GM23338 (cell line): ENCODE results near the gene STIM1. TPM values are rescaled to one million over a fixed set of nuclear protein-coding genes. Genes with fewer than 3 reads are reported as not detected.

Experiments used
- ATAC-seq: fragments of 200-7000 bp; cut with Tn5 transposase; 3 replicates; pipeline ENCODE4 v1.9.1; 2020
- DNase-seq: peaks from one replicate; pipeline ENCODE4 v3.0.0-alpha.2; 2015; ENCODE audit warnings: low spot score
- H2AFZ ChIP-seq: fragments of 200-600 bp; sonication (generic); 2 replicates; pipeline ENCODE4 v1.8.0; 2016; ENCODE audit warnings: antibody characterized with exemption, mild to moderate bottlenecking, moderate library complexity
- H3F3A ChIP-seq: fragments of 200-600 bp; sonication (generic); replicated peaks from 2 replicates; pipeline ENCODE4 v1.8.0; 2017; ENCODE audit warnings: antibody characterized with exemption, mixed run types, low read depth
- H3K27ac ChIP-seq: fragments of 200-600 bp; sonication (generic); 2 replicates; pipeline ENCODE4 v1.6.1; 2016; ENCODE audit warnings: low read depth
- H3K27me3 ChIP-seq: fragments of 200-600 bp; sonication (generic); 2 replicates; pipeline ENCODE4 v1.8.0; 2016; ENCODE audit warnings: mild to moderate bottlenecking, mixed run types, moderate library complexity; ENCODE audit not compliant: insufficient read depth
- H3K36me3 ChIP-seq: fragments of 200-600 bp; sonication (generic); 2 replicates; pipeline ENCODE4 v1.8.0; 2016; ENCODE audit warnings: mild to moderate bottlenecking; ENCODE audit not compliant: insufficient read depth
- H3K4me1 ChIP-seq: fragments of 200-600 bp; sonication (generic); 2 replicates; pipeline ENCODE4 v1.8.0; 2016; ENCODE audit warnings: mild to moderate bottlenecking, moderate library complexity; ENCODE audit not compliant: insufficient read depth
- H3K4me2 ChIP-seq: fragments of 200-600 bp; sonication (generic); 2 replicates; pipeline ENCODE4 v1.7.1; 2017; ENCODE audit warnings: mixed run types
- H3K4me3 ChIP-seq: fragments of 200-600 bp; sonication (generic); 2 replicates; pipeline ENCODE4 v1.6.1; 2016; ENCODE audit warnings: mixed run types
- H3K79me2 ChIP-seq: fragments of 200-600 bp; sonication (generic); replicated peaks from 2 replicates; pipeline ENCODE4 v1.8.0; 2017; ENCODE audit warnings: mild to moderate bottlenecking; ENCODE audit not compliant: insufficient read depth
- H3K9me2 ChIP-seq: fragments of 200-600 bp; sonication (generic); 2 replicates; pipeline ENCODE4 v1.8.0; 2017; ENCODE audit not compliant: insufficient read depth
- H4K20me1 ChIP-seq: fragments of 200-600 bp; sonication (generic); replicated peaks from 2 replicates; pipeline ENCODE4 v1.8.0; 2017; ENCODE audit warnings: mild to moderate bottlenecking; ENCODE audit not compliant: insufficient read depth
- H3K27ac Mint-ChIP-seq: 2 replicates; pipeline ENCODE4 v1.8.0; 2020; ENCODE audit warnings: inconsistent platforms, mild to moderate bottlenecking, moderate library complexity, mixed read lengths
- H3K27me3 Mint-ChIP-seq: 3 replicates; pipeline ENCODE4 v1.8.0; 2022; ENCODE audit warnings: low read depth, mild to moderate bottlenecking, moderate library complexity, mixed read lengths, inconsistent platforms; ENCODE audit not compliant: insufficient read depth, poor library complexity
- H3K36me3 Mint-ChIP-seq: 3 replicates; pipeline ENCODE4 v1.8.0; 2021; ENCODE audit warnings: low read depth, mild to moderate bottlenecking, inconsistent platforms, moderate library complexity, mixed read lengths
- H3K4me1 Mint-ChIP-seq: 3 replicates; pipeline ENCODE4 v1.8.0; 2020; ENCODE audit warnings: mild to moderate bottlenecking, inconsistent platforms, mixed read lengths
- H3K4me3 Mint-ChIP-seq: 3 replicates; pipeline ENCODE4 v1.8.0; 2021; ENCODE audit warnings: moderate library complexity, mild to moderate bottlenecking, inconsistent platforms, mixed read lengths
- H3K9me3 Mint-ChIP-seq: 3 replicates; pipeline ENCODE4 v1.8.0; 2020; ENCODE audit warnings: moderate library complexity, mild to moderate bottlenecking, inconsistent platforms, mixed read lengths
- CREB1 ChIP-seq: fragments of 250-450 bp; sonication (Bioruptor Pico); IDR thresholded peaks from 2 replicates; pipeline ENCODE4 v1.5.0; 2020; ENCODE audit warnings: low read depth, mild to moderate bottlenecking, moderate library complexity
- EZH2 ChIP-seq: fragments of 200-600 bp; sonication (generic); IDR thresholded peaks from one replicate; pipeline ENCODE4 v1.8.0; 2017; ENCODE audit warnings: antibody characterized with exemption, mild to moderate bottlenecking, low read depth; ENCODE audit not compliant: unreplicated experiment
- EZH2phosphoT487 ChIP-seq: fragments of 200-600 bp; sonication (generic); IDR thresholded peaks from one replicate; pipeline ENCODE4 v1.8.1; 2018; ENCODE audit warnings: antibody characterized with exemption; ENCODE audit not compliant: unreplicated experiment
- JUNB ChIP-seq: IDR thresholded peaks from one replicate; pipeline ENCODE4 v1.6.1; 2016; ENCODE audit warnings: antibody characterized with exemption; ENCODE audit not compliant: unreplicated experiment
- NANOG ChIP-seq: IDR thresholded peaks from 2 replicates; pipeline ENCODE4 v1.6.1; 2016; ENCODE audit warnings: antibody characterized with exemption, borderline replicate concordance
- POLR2AphosphoS5 ChIP-seq: IDR thresholded peaks from 2 replicates; pipeline ENCODE4 v1.6.1; 2016; ENCODE audit warnings: antibody characterized with exemption, low read depth
- STAT1 ChIP-seq: IDR thresholded peaks from one replicate; pipeline ENCODE4 v1.6.1; 2016; ENCODE audit warnings: antibody characterized with exemption; ENCODE audit not compliant: unreplicated experiment
- ZNF114 ChIP-seq: fragments of 250-450 bp; sonication (Bioruptor Pico); IDR thresholded peaks from 2 replicates; pipeline ENCODE4 v1.5.0; 2020; ENCODE audit warnings: mild to moderate bottlenecking, moderate library complexity
- ZNF331 ChIP-seq: fragments of 250-450 bp; sonication (Bioruptor Pico); IDR thresholded peaks from 2 replicates; pipeline ENCODE4 v1.5.0; 2020; ENCODE audit warnings: low read depth, mild to moderate bottlenecking, moderate library complexity
- polyA plus RNA-seq: library from polyadenylated mRNA; unstranded; fragments of >200 nt; fragmentation: Nextera tagmentation; extraction: Ambion mirVana; gene quantifications from 2 replicates; pipeline ENCODE4 v1.2.1, GENCODE V29; 2016
- total RNA-seq: library from RNA; depleted of rRNA; stranded (reverse); fragments of >200 nt; shearing (Covaris generic); gene quantifications from 2 replicates; pipeline ENCODE4 v1.2.3, GENCODE V29; 2014
- TF ChIP-seq, protein P1 (sequence below): fragments of 250-450 bp; sonication (Bioruptor Pico); IDR thresholded peaks from 2 replicates; pipeline ENCODE4 v1.5.0; 2020; ENCODE audit warnings: mild to moderate bottlenecking, moderate library complexity
- TF ChIP-seq, protein P2 (sequence below): IDR thresholded peaks from one replicate; pipeline ENCODE4 v1.6.1; 2018; ENCODE audit warnings: antibody characterized with exemption; ENCODE audit not compliant: unreplicated experiment
- TF ChIP-seq, protein P3 (sequence below), 2 experiments: fragments of 200-600 bp in 1 of 2; sonication (generic) in 1 of 2; conservative IDR thresholded peaks; 2 replicates each; pipeline versions ENCODE4 v1.5.1 to v1.6.1; 2016 to 2017; ENCODE audit warnings: antibody characterized with exemption in 2 of 2, low read depth in 2 of 2, mild to moderate bottlenecking in 2 of 2, moderate library complexity in 1 of 2
- TF ChIP-seq, protein P4 (sequence below): IDR thresholded peaks from 2 replicates; pipeline ENCODE4 v1.6.1; 2016; ENCODE audit warnings: antibody characterized with exemption

Gene STIM1
- total and polyA plus RNA-seq, 2 experiments from 2014 or later: 3.5 to 14.0 TPM

DNA sequence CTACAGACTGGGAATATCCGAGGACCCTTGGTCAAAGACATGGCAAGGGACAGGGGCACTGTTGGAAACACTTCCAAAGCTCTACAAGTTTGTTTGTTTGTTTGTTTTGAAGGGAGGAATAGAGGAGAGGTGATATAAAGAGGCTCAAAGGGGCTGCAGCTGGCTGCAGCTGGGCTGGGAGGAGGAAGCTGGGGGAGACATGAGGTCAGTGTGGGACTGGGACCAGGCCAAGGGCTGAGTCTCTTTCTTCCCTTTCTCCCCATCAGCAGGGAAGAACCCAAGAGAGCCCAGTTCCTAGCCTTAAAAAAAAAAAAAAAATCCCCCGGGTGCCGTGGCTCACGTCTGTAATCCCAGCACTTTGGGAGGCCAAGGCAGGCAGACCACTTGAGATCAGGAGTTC is 19.7 kb upstream of the STIM1 start:
- Histone ChIP-seq H3F3A (0 out of 2 replicates have a peak, but pooled peaks cover 3% of the 10 kb centered on the region), H3K4me2 (peak overlapping the region; percentile 24; the same call in 1 of the 2 replicates), H3K4me3 (no peak overlapping the region), H3K79me2 (peaks cover 79% of the 10 kb centered on the region), H3K27ac (no peak overlapping the region), H2AFZ (no peak overlapping the region), H3K36me3 (no peaks in the 10 kb centered on the region; the same call in 1 of the 2 replicates), H3K27me3 (no peaks in the 10 kb centered on the region), H3K9me2 (no peaks in the 10 kb centered on the region), H4K20me1 (peaks cover 57% of the 10 kb centered on the region), H3K4me1 (peaks cover 24% of the 10 kb centered on the region)
- Mint-ChIP-seq H3K27ac (no peak overlapping the region), H3K27me3 (peaks cover 8% of the 10 kb centered on the region), H3K4me3 (no peak overlapping the region; the same call in 2 of the 3 replicates), H3K4me1 (peaks cover 48% of the 10 kb centered on the region), H3K9me3 (no peaks in the 10 kb centered on the region; the same call in 2 of the 3 replicates), H3K36me3 (peaks cover 18% of the 10 kb centered on the region)
- ATAC-seq (no peak), DNase-seq (no peak)
- TF ChIP-seq CREB1 (no peak), STAT1 (no peak), EZH2 (no peak), ZNF331 (CRISPR knock-in tag) (no peak), NANOG (no peak), JUNB (no peak), POLR2AphosphoS5 (no peak), EZH2phosphoT487 (no peak), ZNF114 (CRISPR knock-in tag) (no peak)
- TF ChIP-seq, protein P1, sequence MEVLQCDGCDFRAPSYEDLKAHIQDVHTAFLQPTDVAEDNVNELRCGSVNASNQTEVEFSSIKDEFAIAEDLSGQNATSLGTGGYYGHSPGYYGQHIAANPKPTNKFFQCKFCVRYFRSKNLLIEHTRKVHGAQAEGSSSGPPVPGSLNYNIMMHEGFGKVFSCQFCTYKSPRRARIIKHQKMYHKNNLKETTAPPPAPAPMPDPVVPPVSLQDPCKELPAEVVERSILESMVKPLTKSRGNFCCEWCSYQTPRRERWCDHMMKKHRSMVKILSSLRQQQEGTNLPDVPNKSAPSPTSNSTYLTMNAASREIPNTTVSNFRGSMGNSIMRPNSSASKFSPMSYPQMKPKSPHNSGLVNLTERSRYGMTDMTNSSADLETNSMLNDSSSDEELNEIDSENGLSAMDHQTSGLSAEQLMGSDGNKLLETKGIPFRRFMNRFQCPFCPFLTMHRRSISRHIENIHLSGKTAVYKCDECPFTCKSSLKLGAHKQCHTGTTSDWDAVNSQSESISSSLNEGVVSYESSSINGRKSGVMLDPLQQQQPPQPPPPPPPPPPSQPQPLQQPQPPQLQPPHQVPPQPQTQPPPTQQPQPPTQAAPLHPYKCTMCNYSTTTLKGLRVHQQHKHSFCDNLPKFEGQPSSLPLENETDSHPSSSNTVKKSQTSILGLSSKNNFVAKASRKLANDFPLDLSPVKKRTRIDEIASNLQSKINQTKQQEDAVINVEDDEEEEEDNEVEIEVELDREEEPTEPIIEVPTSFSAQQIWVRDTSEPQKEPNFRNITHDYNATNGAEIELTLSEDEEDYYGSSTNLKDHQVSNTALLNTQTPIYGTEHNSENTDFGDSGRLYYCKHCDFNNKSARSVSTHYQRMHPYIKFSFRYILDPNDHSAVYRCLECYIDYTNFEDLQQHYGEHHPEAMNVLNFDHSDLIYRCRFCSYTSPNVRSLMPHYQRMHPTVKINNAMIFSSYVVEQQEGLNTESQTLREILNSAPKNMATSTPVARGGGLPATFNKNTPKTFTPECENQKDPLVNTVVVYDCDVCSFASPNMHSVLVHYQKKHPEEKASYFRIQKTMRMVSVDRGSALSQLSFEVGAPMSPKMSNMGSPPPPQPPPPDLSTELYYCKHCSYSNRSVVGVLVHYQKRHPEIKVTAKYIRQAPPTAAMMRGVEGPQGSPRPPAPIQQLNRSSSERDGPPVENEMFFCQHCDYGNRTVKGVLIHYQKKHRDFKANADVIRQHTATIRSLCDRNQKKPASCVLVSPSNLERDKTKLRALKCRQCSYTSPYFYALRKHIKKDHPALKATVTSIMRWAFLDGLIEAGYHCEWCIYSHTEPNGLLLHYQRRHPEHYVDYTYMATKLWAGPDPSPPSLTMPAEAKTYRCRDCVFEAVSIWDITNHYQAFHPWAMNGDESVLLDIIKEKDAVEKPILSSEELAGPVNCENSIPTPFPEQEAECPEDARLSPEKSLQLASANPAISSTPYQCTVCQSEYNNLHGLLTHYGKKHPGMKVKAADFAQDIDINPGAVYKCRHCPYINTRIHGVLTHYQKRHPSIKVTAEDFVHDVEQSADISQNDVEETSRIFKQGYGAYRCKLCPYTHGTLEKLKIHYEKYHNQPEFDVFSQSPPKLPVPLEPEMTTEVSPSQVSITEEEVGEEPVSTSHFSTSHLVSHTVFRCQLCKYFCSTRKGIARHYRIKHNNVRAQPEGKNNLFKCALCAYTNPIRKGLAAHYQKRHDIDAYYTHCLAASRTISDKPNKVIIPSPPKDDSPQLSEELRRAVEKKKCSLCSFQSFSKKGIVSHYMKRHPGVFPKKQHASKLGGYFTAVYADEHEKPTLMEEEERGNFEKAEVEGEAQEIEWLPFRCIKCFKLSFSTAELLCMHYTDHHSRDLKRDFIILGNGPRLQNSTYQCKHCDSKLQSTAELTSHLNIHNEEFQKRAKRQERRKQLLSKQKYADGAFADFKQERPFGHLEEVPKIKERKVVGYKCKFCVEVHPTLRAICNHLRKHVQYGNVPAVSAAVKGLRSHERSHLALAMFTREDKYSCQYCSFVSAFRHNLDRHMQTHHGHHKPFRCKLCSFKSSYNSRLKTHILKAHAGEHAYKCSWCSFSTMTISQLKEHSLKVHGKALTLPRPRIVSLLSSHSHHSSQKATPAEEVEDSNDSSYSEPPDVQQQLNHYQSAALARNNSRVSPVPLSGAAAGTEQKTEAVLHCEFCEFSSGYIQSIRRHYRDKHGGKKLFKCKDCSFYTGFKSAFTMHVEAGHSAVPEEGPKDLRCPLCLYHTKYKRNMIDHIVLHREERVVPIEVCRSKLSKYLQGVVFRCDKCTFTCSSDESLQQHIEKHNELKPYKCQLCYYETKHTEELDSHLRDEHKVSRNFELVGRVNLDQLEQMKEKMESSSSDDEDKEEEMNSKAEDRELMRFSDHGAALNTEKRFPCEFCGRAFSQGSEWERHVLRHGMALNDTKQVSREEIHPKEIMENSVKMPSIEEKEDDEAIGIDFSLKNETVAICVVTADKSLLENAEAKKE (CRISPR knock-in tag): no peak
- TF ChIP-seq, protein P2, sequence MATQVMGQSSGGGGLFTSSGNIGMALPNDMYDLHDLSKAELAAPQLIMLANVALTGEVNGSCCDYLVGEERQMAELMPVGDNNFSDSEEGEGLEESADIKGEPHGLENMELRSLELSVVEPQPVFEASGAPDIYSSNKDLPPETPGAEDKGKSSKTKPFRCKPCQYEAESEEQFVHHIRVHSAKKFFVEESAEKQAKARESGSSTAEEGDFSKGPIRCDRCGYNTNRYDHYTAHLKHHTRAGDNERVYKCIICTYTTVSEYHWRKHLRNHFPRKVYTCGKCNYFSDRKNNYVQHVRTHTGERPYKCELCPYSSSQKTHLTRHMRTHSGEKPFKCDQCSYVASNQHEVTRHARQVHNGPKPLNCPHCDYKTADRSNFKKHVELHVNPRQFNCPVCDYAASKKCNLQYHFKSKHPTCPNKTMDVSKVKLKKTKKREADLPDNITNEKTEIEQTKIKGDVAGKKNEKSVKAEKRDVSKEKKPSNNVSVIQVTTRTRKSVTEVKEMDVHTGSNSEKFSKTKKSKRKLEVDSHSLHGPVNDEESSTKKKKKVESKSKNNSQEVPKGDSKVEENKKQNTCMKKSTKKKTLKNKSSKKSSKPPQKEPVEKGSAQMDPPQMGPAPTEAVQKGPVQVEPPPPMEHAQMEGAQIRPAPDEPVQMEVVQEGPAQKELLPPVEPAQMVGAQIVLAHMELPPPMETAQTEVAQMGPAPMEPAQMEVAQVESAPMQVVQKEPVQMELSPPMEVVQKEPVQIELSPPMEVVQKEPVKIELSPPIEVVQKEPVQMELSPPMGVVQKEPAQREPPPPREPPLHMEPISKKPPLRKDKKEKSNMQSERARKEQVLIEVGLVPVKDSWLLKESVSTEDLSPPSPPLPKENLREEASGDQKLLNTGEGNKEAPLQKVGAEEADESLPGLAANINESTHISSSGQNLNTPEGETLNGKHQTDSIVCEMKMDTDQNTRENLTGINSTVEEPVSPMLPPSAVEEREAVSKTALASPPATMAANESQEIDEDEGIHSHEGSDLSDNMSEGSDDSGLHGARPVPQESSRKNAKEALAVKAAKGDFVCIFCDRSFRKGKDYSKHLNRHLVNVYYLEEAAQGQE: no peak
- TF ChIP-seq, protein P3, sequence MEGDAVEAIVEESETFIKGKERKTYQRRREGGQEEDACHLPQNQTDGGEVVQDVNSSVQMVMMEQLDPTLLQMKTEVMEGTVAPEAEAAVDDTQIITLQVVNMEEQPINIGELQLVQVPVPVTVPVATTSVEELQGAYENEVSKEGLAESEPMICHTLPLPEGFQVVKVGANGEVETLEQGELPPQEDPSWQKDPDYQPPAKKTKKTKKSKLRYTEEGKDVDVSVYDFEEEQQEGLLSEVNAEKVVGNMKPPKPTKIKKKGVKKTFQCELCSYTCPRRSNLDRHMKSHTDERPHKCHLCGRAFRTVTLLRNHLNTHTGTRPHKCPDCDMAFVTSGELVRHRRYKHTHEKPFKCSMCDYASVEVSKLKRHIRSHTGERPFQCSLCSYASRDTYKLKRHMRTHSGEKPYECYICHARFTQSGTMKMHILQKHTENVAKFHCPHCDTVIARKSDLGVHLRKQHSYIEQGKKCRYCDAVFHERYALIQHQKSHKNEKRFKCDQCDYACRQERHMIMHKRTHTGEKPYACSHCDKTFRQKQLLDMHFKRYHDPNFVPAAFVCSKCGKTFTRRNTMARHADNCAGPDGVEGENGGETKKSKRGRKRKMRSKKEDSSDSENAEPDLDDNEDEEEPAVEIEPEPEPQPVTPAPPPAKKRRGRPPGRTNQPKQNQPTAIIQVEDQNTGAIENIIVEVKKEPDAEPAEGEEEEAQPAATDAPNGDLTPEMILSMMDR (conservative IDR thresholded peaks at IDR 0.05; ENCODE audit: low read depth in 2 of 2): no peak
- TF ChIP-seq, protein P4, sequence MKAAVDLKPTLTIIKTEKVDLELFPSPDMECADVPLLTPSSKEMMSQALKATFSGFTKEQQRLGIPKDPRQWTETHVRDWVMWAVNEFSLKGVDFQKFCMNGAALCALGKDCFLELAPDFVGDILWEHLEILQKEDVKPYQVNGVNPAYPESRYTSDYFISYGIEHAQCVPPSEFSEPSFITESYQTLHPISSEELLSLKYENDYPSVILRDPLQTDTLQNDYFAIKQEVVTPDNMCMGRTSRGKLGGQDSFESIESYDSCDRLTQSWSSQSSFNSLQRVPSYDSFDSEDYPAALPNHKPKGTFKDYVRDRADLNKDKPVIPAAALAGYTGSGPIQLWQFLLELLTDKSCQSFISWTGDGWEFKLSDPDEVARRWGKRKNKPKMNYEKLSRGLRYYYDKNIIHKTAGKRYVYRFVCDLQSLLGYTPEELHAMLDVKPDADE: no peak
